IPS-11a (cell line): Measurements from ENCODE around the gene PTPRK.

Source experiments
- H3K4me3 ChIP-seq: one replicate; pipeline ENCODE4 v1.5.1; 2013; ENCODE audit warnings: low read depth, low read length, control low read depth

PTPRK gene

DNA sequence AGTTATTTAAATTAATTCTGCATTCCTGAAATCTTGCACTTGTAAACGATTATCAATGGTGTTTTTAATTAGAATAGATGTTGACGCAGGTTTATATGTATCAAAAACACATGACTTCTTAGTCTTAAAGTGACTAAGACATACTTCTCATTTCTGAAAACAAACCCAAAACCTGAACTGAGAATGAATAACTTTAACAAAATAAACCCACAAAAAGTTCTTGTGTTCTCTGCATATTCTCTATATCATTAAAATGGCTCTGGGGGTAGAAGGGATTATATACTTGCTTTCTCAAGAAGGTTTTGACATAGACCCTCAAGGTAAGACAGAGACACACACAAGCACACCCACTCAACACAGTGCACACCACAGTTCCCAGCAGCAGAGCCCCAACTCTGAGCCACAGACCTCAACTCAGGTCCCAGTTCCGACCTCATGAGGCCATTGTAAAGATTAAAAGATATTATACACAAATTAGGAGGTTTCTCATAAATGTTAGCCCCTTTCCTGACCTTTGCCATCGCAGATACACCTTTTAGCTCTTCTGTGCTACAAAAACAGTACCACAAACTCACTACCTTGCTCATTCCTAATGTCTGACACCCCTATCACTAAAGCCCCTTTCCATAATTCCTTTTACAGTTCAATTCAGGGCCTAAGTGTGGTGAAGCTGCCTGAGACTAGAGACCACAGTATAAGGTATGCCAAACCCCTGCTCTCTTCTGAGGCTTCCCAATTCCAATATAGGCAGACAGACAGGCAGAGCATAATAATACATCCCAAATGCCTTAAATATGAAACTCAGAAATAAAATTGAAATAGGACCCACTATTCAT, 267.8 kb downstream of the PTPRK start:
- H3K4me3 ChIP-seq = no peak overlapping the region

GRCh38 chr6:128251445-128252340, 268.7 kb downstream of the PTPRK start:
- no peak overlapping the region for H3K4me3 ChIP-seq

GRCh38 chr6:128250370-128251070, 269.9 kb downstream of the PTPRK start:
- no peak overlapping the region for H3K4me3 ChIP-seq

- no peak overlapping the region for H3K4me3 ChIP-seq
Observed at GRCh38 chr6:128249429-128249828, 271.0 kb downstream of the PTPRK start.

- H3K4me3 ChIP-seq = no peak overlapping the region
Observed at GRCh38 chr6:128246472-128247260, 273.7 kb downstream of the PTPRK start.

GRCh38 chr6:128244751-128245405, 275.5 kb downstream of the PTPRK start:
- H3K4me3 ChIP-seq = no peak overlapping the region

GRCh38 chr6:128242765-128243403, 277.5 kb downstream of the PTPRK start:
- H3K4me3 ChIP-seq = no peak overlapping the region

- H3K4me3 ChIP-seq = no peak overlapping the region
Observed at GRCh38 chr6:128241216-128241615, 279.2 kb downstream of the PTPRK start.

- H3K4me3 ChIP-seq = no peak overlapping the region
Observed at GRCh38 chr6:128240024-128240428, 280.4 kb downstream of the PTPRK start.

DNA sequence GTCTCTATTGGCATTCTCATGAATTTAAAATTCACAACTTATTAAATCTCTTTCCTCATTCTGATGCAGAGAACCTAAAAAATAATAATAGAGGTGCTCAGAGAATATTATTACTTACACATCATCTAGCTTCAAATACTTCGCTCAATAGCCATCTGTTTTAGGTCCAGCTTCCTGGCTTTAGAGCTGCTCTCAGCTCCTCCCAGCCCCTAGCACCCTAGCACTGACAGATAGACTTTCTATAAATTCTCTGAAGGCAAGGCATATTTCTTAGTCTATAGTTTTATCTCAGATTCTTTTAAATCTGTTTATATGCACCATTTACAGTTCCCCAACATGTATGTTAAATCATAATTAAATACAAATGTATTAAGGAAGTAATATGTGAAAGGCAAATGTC, 281.3 kb downstream of the PTPRK start:
- H3K4me3 ChIP-seq = no peak overlapping the region

- no peak overlapping the region for H3K4me3 ChIP-seq
Observed at GRCh38 chr6:128238225-128238624, 282.2 kb downstream of the PTPRK start.

GRCh38 chr6:128235556-128235955, 284.8 kb downstream of the PTPRK start:
- H3K4me3 ChIP-seq = no peak overlapping the region

- H3K4me3 ChIP-seq = no peak overlapping the region
Observed at GRCh38 chr6:128233531-128233930, 286.9 kb downstream of the PTPRK start.

- H3K4me3 ChIP-seq = no peak overlapping the region
Observed at GRCh38 chr6:128230267-128230989, 290.0 kb downstream of the PTPRK start.

DNA sequence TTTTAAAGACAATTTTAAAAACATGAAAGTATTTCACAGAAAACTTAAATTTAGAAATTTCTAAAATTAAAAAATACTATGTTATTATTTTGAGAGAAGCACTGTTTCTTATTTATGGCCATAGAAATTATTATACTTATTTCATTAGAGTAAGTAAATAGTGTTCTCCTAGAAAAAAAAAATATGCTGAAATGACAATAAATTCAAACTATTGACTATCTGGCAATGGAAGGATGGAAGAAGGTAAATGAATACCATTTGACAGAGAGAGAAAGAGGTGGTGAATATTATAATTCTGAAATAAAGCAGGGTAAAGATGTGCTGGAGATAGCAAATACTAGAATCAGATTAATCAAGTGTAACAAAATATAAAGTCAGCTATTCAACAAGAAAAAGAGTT, 294.8 kb downstream of the PTPRK start:
- H3K4me3 ChIP-seq = no peak overlapping the region

- no peak overlapping the region for H3K4me3 ChIP-seq
Observed at GRCh38 chr6:128216917-128217316, 303.5 kb downstream of the PTPRK start.

DNA sequence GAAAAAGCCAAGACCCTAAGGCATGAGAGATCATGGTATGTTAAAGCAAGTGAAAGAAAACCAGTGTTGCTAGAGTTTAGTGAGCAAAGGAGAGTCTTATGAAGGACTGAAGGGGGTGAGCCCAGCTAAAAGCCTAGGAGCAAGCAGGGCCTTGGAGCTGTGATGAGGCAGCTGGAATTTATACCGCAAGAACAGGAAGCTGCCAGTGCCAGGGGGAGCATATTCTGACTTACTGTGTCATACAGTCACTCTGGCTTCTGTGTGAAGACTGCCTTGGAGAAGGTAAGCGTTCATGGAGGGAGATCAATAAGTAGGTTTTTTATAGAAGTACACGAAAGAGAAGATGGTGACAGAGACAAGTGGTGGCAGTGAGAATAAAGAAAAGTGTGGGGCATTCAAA, 310.6 kb downstream of the PTPRK start:
- H3K4me3 ChIP-seq = no peak overlapping the region

- no peak overlapping the region for H3K4me3 ChIP-seq
Observed at GRCh38 chr6:128208851-128209580, 311.4 kb downstream of the PTPRK start.
